HCT116 (cell line): ENCODE data around the gene SSNA1. TPM values are rescaled to one million over a fixed set of nuclear protein-coding genes. Genes with fewer than 3 reads are reported as not detected.

ENCODE experiments used
- ATAC-seq: fragments of 200-7000 bp; cut with Tn5 transposase; 2 replicates; pipeline ENCODE4 v1.9.1; 2020; ENCODE audit warnings: mild to moderate bottlenecking, moderate library complexity
- BruUV-seq: library from RNA; stranded (reverse); fragments of 400-500 nt; replicated peaks from 2 replicates; lab custom pipeline; 2021; lab: Mats Ljungman, UMichigan
- CTCF ChIA-PET: fragments of 300-600 bp; sonication (Branson Sonifier 250); formaldehyde crosslinking; loops from one replicate; lab custom pipeline; 2021; ENCODE audit warnings: antibody characterized with exemption; lab: Charles Lee
- POLR2A ChIA-PET: fragments of 300-600, 350-600 bp; sonication (Branson Sonifier 250); formaldehyde crosslinking; loops from one replicate; lab custom pipeline; 2021; ENCODE audit warnings: antibody characterized with exemption; lab: Charles Lee
- RAD21 ChIA-PET, 2 experiments: fragments of 300-600 bp; sonication (Branson Sonifier 250); formaldehyde crosslinking; loops; one replicate each; lab custom pipeline; 2023; ENCODE audit warnings: low total read pairs in 2 of 2; ENCODE audit not compliant: uncharacterized antibody in 2 of 2, unreplicated experiment in 2 of 2, low non-redundant PET in 1 of 2; lab: Charles Lee
- DNase-seq: peaks from one replicate; pipeline ENCODE4 v3.0.0-alpha.2; 2010; ENCODE audit warnings: low read depth, low spot score
- H2AFZ ChIP-seq: fragments of 200-600 bp; shearing (Covaris generic), sonication (generic); 2 replicates; pipeline ENCODE4 v1.6.1; 2017; ENCODE audit warnings: low read depth, mixed run types, mixed read lengths, antibody characterized with exemption, low read length; ENCODE audit not compliant: poor library complexity, severe bottlenecking
- H3K27ac ChIP-seq: 2 replicates; pipeline ENCODE4 v1.5.1; 2012; ENCODE audit warnings: low read depth, low read length
- H3K27me3 ChIP-seq: fragments of 200-600 bp; sonication (generic); 2 replicates; pipeline ENCODE4 v1.6.1; 2016; ENCODE audit warnings: mixed run types, low read length, mixed read lengths; ENCODE audit not compliant: insufficient read depth
- H3K36me3 ChIP-seq, 2 experiments: fragments of 200-500 bp in 1 of 2; fragments of 200-600 bp in 1 of 2; sonication (Bioruptor generic) in 1 of 2; sonication (generic) in 1 of 2; 2 replicates each; pipeline versions ENCODE4 v1.5.1 to v1.6.1; 2014 to 2016; ENCODE audit warnings: low read length in 2 of 2, inconsistent platforms in 1 of 2, mixed read lengths in 1 of 2, mixed run types in 1 of 2; ENCODE audit not compliant: insufficient read depth in 2 of 2, control insufficient read depth in 1 of 2
- H3K4me1 ChIP-seq, 2 experiments: fragments of 200-600 bp in 1 of 2; sonication (generic) in 1 of 2; 2 replicates each; pipeline versions ENCODE4 v1.5.1 to v1.6.1; 2012 to 2017; ENCODE audit warnings: low read length in 2 of 2, inconsistent platforms in 1 of 2, mild to moderate bottlenecking in 1 of 2, mixed read lengths in 1 of 2, mixed run types in 1 of 2, moderate library complexity in 1 of 2; ENCODE audit not compliant: insufficient read depth in 2 of 2, control insufficient read depth in 1 of 2
- H3K4me2 ChIP-seq: fragments of 200-600 bp; sonication (generic); 2 replicates; pipeline ENCODE4 v1.6.1; 2017; ENCODE audit warnings: mixed run types, low read length, mixed read lengths
- H3K4me3 ChIP-seq, 2 experiments: fragments of 200-600 bp in 1 of 2; sonication (generic) in 1 of 2; replicated peaks in 1 of 2; 2 replicates each; pipeline ENCODE4 v1.5.1; 2011 to 2016; ENCODE audit warnings: low read length in 2 of 2, control low read depth in 1 of 2, low read depth in 1 of 2, mild to moderate bottlenecking in 1 of 2, mixed read lengths in 1 of 2, mixed run types in 1 of 2
- H3K79me2 ChIP-seq: fragments of 200-600 bp; sonication (generic); 2 replicates; pipeline ENCODE4 v1.6.1; 2017; ENCODE audit warnings: mild to moderate bottlenecking, mixed run types, low read length, moderate library complexity, mixed read lengths; ENCODE audit not compliant: insufficient read depth
- H3K9ac ChIP-seq: fragments of 200-600 bp; sonication (generic); 2 replicates; pipeline ENCODE4 v1.6.1; 2016; ENCODE audit warnings: low read length, mixed read lengths
- H3K9me2 ChIP-seq: fragments of 200-600 bp; sonication (generic), shearing (Covaris generic); 2 replicates; pipeline ENCODE4 v1.6.1; 2017; ENCODE audit warnings: mixed run types, mild to moderate bottlenecking, moderate library complexity; ENCODE audit not compliant: insufficient read depth
- H3K9me3 ChIP-seq, 2 experiments: fragments of 200-500 bp in 1 of 2; fragments of 200-600 bp in 1 of 2; sonication (Bioruptor generic) in 1 of 2; sonication (generic) in 1 of 2; 2 replicates each; pipeline ENCODE4 v1.6.1; 2014 to 2017; ENCODE audit warnings: low read length in 2 of 2, mixed read lengths in 2 of 2, inconsistent platforms in 1 of 2, low read depth in 1 of 2, mild to moderate bottlenecking in 1 of 2, mixed run types in 1 of 2, moderate library complexity in 1 of 2; ENCODE audit not compliant: control insufficient read depth in 1 of 2, insufficient read depth in 1 of 2
- H4K20me1 ChIP-seq: fragments of 200-600 bp; sonication (generic), shearing (Covaris generic); 2 replicates; pipeline ENCODE4 v1.6.1; 2017; ENCODE audit warnings: mixed run types, mild to moderate bottlenecking, moderate library complexity; ENCODE audit not compliant: insufficient read depth
- CEBPB ChIP-seq: IDR thresholded peaks from 2 replicates; pipeline ENCODE4 v1.6.1; 2012; ENCODE audit warnings: low read depth
- ELF1 ChIP-seq: IDR thresholded peaks from 2 replicates; pipeline ENCODE4 v1.6.1; 2012; ENCODE audit warnings: low read depth, borderline replicate concordance
- FOSL1 ChIP-seq: IDR thresholded peaks from 2 replicates; pipeline ENCODE4 v1.6.1; 2012; ENCODE audit warnings: low read depth
- JUND ChIP-seq: IDR thresholded peaks from 2 replicates; pipeline ENCODE4 v1.6.1; 2012
- MAX ChIP-seq: IDR thresholded peaks from 2 replicates; pipeline ENCODE4 v1.6.1; 2012
- POLR2A ChIP-seq: IDR thresholded peaks from 2 replicates; pipeline ENCODE4 v1.7.0; 2011; ENCODE audit warnings: borderline replicate concordance; ENCODE audit not compliant: insufficient read depth, insufficient read length; ENCODE audit errors: extremely low read depth
- RAD21 ChIP-seq: IDR thresholded peaks from 2 replicates; pipeline ENCODE4 v1.6.1; 2012; ENCODE audit warnings: low read depth, mild to moderate bottlenecking
- SIN3A ChIP-seq: IDR thresholded peaks from 2 replicates; pipeline ENCODE4 v1.6.1; 2012; ENCODE audit warnings: low read depth
- SP1 ChIP-seq: IDR thresholded peaks from 2 replicates; pipeline ENCODE4 v1.6.1; 2012; ENCODE audit warnings: low read depth
- SRF ChIP-seq: IDR thresholded peaks from 2 replicates; pipeline ENCODE4 v1.6.1; 2012; ENCODE audit warnings: low read depth
- TCF7L2 ChIP-seq: IDR thresholded peaks from 2 replicates; pipeline ENCODE4 v1.7.0; 2011; ENCODE audit warnings: borderline replicate concordance, inconsistent platforms; ENCODE audit not compliant: insufficient read depth, insufficient read length; ENCODE audit errors: extremely low read depth
- YY1 ChIP-seq: IDR thresholded peaks from 2 replicates; pipeline ENCODE4 v1.6.1; 2011; ENCODE audit warnings: low read length, low read depth, moderate library complexity, mild to moderate bottlenecking; ENCODE audit not compliant: insufficient replicate concordance; ENCODE audit errors: extremely low read depth
- ZBTB33 ChIP-seq: IDR thresholded peaks from 2 replicates; pipeline ENCODE4 v1.6.1; 2011; ENCODE audit warnings: mild to moderate bottlenecking, low read length, moderate library complexity; ENCODE audit not compliant: insufficient replicate concordance; ENCODE audit errors: extremely low read depth
- ZFX ChIP-seq: fragments of 450-650 bp; IDR thresholded peaks from 2 replicates; pipeline ENCODE4 v1.6.1; 2017
- ZNF274 ChIP-seq: fragments of 200-500 bp; sonication (Bioruptor generic); IDR thresholded peaks from 2 replicates; pipeline ENCODE4 v1.6.1; 2014; ENCODE audit warnings: mild to moderate bottlenecking, low read depth, low read length, inconsistent platforms
- intact Hi-C: fragments of 100-400 bp; cut with micrococcal nuclease; formaldehyde crosslinking; loops from 2 replicates; pipeline ENCODE4 v1.10.0; 2022
- total RNA-seq: library from RNA; stranded (reverse); gene quantifications from one replicate; pipeline ENCODE4 v1.2.1, GENCODE V29; 2021; ENCODE audit not compliant: unreplicated experiment

Gene SSNA1
- total RNA-seq, 1 experiment from 2014 or later: 84.7 TPM

- intact Hi-C loops: no loop called here
- RAD21 ChIA-PET: no interaction called here
- POLR2A ChIA-PET: no interaction called here
- H3K4me2 ChIP-seq: no peak overlapping the region
- no peak overlapping the region for H3K9ac ChIP-seq
- no peaks in the 10 kb centered on the region for H3K9me3 ChIP-seq
- no peak for DNase-seq
- BruUV-seq: no TSS peak
- ATAC-seq: no peak
- no peaks in the 10 kb centered on the region for H4K20me1 ChIP-seq
- no peak overlapping the region for H2AFZ ChIP-seq
- no peaks in the 10 kb centered on the region for H3K79me2 ChIP-seq
- CTCF ChIA-PET: no interaction called here
- TF ChIP-seq MAX (no peak), CEBPB (no peak), POLR2A (no peak), JUND (no peak), RAD21 (no peak), SRF (no peak), ZFX (no peak), TCF7L2 (no peak), SIN3A (no peak), ZBTB33 (no peak), ZNF274 (no peak), SP1 (no peak), ELF1 (no peak), FOSL1 (no peak), YY1 (no peak)
- H3K36me3 ChIP-seq: no peaks in the 10 kb centered on the region
- no peaks in the 10 kb centered on the region for H3K27me3 ChIP-seq
- H3K4me3 ChIP-seq: no peak overlapping the region
- no peak overlapping the region for H3K27ac ChIP-seq
- H3K4me1 ChIP-seq: peaks cover 20 to 37% of the 10 kb centered on the region in 2 experiments
- H3K9me2 ChIP-seq: no peaks in the 10 kb centered on the region
These were observed 44.0 kb downstream of the SSNA1 start for GRCh38 chr9:137232510-137232909.
